Measurements from ENCODE around the gene ALDH18A1.

DNA sequence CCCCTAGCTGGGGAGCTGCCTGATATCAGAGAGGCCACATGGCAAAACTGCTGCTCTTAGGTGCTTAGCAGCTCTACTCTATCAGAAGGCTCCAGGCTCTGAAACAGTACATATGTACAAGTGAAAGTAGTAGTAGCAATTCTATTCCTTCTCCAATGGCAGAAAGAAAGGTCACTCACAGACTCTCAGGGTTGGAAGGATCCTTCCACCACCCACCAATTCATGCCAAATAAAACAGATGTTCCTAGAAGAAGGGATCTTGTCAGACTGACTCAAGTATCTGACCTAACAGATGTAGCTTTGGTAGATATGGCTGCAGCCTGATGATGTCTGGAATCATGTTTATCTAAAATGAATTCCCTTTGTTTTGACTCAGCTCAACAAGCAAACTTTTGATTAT, 8.0 kb upstream of the ALDH18A1 start:
- TF ChIP-seq EZH2 (IDR thresholded peaks at IDR 0.05; ENCODE audit: low read depth, low read length, severe bottlenecking) (no peak), JUND (IDR thresholded peaks at IDR 0.05; ENCODE audit: low read length) (no peak), POU5F1 (IDR thresholded peaks at IDR 0.05; ENCODE audit: low read depth, low read length) (no peak), EP300 (IDR thresholded peaks at IDR 0.05; ENCODE audit: borderline replicate concordance in 1 of 2, low read depth in 2 of 2, low read length in 2 of 2) (no peak), RNF2 (IDR thresholded peaks at IDR 0.05; ENCODE audit: borderline replicate concordance, low read depth, low read length, missing control alignments, poor library complexity, severe bottlenecking) (no peak), HDAC2 (IDR thresholded peaks at IDR 0.05; ENCODE audit: borderline replicate concordance in 1 of 2, low read depth in 2 of 2, low read length in 2 of 2) (no peak), CREB1 (IDR thresholded peaks at IDR 0.05) (no peak), SP1 (IDR thresholded peaks at IDR 0.05; ENCODE audit: low read depth, low read length) (no peak)
- TF ChIP-seq, protein P1, sequence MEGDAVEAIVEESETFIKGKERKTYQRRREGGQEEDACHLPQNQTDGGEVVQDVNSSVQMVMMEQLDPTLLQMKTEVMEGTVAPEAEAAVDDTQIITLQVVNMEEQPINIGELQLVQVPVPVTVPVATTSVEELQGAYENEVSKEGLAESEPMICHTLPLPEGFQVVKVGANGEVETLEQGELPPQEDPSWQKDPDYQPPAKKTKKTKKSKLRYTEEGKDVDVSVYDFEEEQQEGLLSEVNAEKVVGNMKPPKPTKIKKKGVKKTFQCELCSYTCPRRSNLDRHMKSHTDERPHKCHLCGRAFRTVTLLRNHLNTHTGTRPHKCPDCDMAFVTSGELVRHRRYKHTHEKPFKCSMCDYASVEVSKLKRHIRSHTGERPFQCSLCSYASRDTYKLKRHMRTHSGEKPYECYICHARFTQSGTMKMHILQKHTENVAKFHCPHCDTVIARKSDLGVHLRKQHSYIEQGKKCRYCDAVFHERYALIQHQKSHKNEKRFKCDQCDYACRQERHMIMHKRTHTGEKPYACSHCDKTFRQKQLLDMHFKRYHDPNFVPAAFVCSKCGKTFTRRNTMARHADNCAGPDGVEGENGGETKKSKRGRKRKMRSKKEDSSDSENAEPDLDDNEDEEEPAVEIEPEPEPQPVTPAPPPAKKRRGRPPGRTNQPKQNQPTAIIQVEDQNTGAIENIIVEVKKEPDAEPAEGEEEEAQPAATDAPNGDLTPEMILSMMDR (IDR thresholded peaks at IDR 0.05; ENCODE audit: control extremely low read depth in 1 of 3, insufficient read depth in 1 of 3, low read depth in 1 of 3, low read length in 3 of 3) = no peak
- TF ChIP-seq, protein P2, sequence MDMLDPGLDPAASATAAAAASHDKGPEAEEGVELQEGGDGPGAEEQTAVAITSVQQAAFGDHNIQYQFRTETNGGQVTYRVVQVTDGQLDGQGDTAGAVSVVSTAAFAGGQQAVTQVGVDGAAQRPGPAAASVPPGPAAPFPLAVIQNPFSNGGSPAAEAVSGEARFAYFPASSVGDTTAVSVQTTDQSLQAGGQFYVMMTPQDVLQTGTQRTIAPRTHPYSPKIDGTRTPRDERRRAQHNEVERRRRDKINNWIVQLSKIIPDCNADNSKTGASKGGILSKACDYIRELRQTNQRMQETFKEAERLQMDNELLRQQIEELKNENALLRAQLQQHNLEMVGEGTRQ (IDR thresholded peaks at IDR 0.05; ENCODE audit: low read length) = no peak

Data from H1 (cell line).